Endodermal cell (in vitro differentiated cells): ENCODE measurements around the gene ACBD5. TPM values are rescaled to one million over a fixed set of nuclear protein-coding genes. Genes with fewer than 3 reads are reported as not detected.

Experiments
- DNase-seq: peaks from one replicate; pipeline ENCODE4 v3.0.0-alpha.2; 2017
- H3K27ac ChIP-seq: 2 replicates; pipeline ENCODE4 v1.5.1; 2013; ENCODE audit warnings: mild to moderate bottlenecking, low read depth, low read length, moderate library complexity
- H3K27me3 ChIP-seq: 2 replicates; pipeline ENCODE4 v1.6.1; 2013; ENCODE audit warnings: mild to moderate bottlenecking, low read length, moderate library complexity; ENCODE audit not compliant: insufficient read depth, control insufficient read depth, poor library complexity, severe bottlenecking
- H3K36me3 ChIP-seq: 2 replicates; pipeline ENCODE4 v1.7.0; 2013; ENCODE audit warnings: mild to moderate bottlenecking, low read length, moderate library complexity; ENCODE audit not compliant: control insufficient read depth, insufficient read depth
- H3K4me1 ChIP-seq: one replicate; pipeline ENCODE4 v1.7.0; 2013; ENCODE audit warnings: low read length; ENCODE audit not compliant: control insufficient read depth, insufficient read depth
- H3K4me3 ChIP-seq: 2 replicates; pipeline ENCODE4 v1.5.1; 2013; ENCODE audit warnings: mild to moderate bottlenecking, low read length, moderate library complexity
- H3K9ac ChIP-seq: 2 replicates; pipeline ENCODE4 v1.6.1; 2013; ENCODE audit warnings: mild to moderate bottlenecking, low read length, moderate library complexity; ENCODE audit not compliant: poor library complexity, severe bottlenecking; ENCODE audit errors: extremely low read depth
- H3K9me3 ChIP-seq: 2 replicates; pipeline ENCODE4 v1.6.1; 2013; ENCODE audit warnings: mild to moderate bottlenecking, low read length, moderate library complexity; ENCODE audit not compliant: control insufficient read depth
- H3K27ac Mint-ChIP-seq: 2 replicates; pipeline ENCODE4 v1.8.0; 2020; ENCODE audit warnings: mixed read lengths
- H3K27me3 Mint-ChIP-seq: 2 replicates; pipeline ENCODE4 v1.8.0; 2021; ENCODE audit warnings: mild to moderate bottlenecking, mixed read lengths; ENCODE audit not compliant: insufficient read depth
- H3K36me3 Mint-ChIP-seq: 2 replicates; pipeline ENCODE4 v1.8.0; 2020; ENCODE audit warnings: low read depth, mixed read lengths
- H3K4me1 Mint-ChIP-seq: 2 replicates; pipeline ENCODE4 v1.8.0; 2020; ENCODE audit warnings: mixed read lengths
- H3K4me3 Mint-ChIP-seq: 2 replicates; pipeline ENCODE4 v1.8.0; 2020; ENCODE audit warnings: mild to moderate bottlenecking, moderate library complexity, mixed read lengths
- H3K9me3 Mint-ChIP-seq: 2 replicates; pipeline ENCODE4 v1.8.0; 2020; ENCODE audit warnings: mild to moderate bottlenecking, mixed read lengths
- WGBS, 2 experiments: methylation state at CpG; one replicate each; pipeline versions ENCODE4 v1.1.5 to v1.1.7; 2013; ENCODE audit warnings: missing lambda C conversion rate in 2 of 2, mixed read lengths in 1 of 2; ENCODE audit not compliant: insufficient coverage in 1 of 2, insufficient read length in 1 of 2; 5-methylcytosine and 5-hydroxymethylcytosine counted together
- total RNA-seq, 2 donors: library from RNA; stranded (reverse); fragmentation: NEBNext Ultra II Directional in 1 of 2; extraction: Animal tissue kit (Norgen Biotek cat#: 25700) in 1 of 2; gene quantifications; 2 replicates in 1 of 2; 3 replicates in 1 of 2; pipeline ENCODE4 v1.2.1, GENCODE V29; 2021
- TF ChIP-seq, protein P1 (sequence below): fragments of 200-600 bp; sonication (generic); conservative IDR thresholded peaks from 2 replicates; pipeline ENCODE4 v1.5.0; 2021; ENCODE audit warnings: antibody characterized with exemption, mild to moderate bottlenecking

The ACBD5 gene
- total RNA-seq, 2 donors from 2014 or later: 13.7 to 20.7 TPM

DNA sequence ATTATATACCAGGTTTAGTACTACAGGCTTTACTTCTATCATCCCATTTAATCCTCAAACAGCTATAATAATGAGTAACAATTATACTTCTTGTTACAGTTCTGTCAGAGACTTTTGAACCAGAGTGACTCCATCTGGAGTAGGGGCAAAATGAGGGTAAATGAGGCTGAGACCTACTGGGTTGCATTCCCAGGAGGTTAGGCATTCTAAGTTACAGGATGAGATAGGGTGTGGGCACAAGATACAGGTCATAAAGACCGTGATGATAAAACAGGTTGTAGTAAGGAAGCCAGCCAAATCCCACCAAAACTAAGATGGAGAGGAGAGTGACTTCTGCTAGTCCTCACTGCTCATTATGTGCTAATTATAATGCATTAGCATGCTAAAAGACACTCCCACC is 90.3 kb downstream of the ACBD5 start:
- WGBS, 2 experiments: 100% methylated on average over 1 of the region's 1 CpG
- Histone ChIP-seq H3K9ac (no peak overlapping the region), H3K27me3 (no peaks in the 10 kb centered on the region), H3K36me3 (peaks cover 49% of the 10 kb centered on the region), H3K4me3 (no peak overlapping the region), H3K27ac (no peak overlapping the region), H3K4me1 (no peaks in the 10 kb centered on the region), H3K9me3 (no peaks in the 10 kb centered on the region)
- H3K9me3 Mint-ChIP-seq: no peaks in the 10 kb centered on the region
- TF ChIP-seq, protein P1, sequence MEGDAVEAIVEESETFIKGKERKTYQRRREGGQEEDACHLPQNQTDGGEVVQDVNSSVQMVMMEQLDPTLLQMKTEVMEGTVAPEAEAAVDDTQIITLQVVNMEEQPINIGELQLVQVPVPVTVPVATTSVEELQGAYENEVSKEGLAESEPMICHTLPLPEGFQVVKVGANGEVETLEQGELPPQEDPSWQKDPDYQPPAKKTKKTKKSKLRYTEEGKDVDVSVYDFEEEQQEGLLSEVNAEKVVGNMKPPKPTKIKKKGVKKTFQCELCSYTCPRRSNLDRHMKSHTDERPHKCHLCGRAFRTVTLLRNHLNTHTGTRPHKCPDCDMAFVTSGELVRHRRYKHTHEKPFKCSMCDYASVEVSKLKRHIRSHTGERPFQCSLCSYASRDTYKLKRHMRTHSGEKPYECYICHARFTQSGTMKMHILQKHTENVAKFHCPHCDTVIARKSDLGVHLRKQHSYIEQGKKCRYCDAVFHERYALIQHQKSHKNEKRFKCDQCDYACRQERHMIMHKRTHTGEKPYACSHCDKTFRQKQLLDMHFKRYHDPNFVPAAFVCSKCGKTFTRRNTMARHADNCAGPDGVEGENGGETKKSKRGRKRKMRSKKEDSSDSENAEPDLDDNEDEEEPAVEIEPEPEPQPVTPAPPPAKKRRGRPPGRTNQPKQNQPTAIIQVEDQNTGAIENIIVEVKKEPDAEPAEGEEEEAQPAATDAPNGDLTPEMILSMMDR: no peak
- peaks cover 51% of the 10 kb centered on the region for H3K36me3 Mint-ChIP-seq
- DNase-seq: no peak
- H3K4me1 Mint-ChIP-seq: peaks cover 15% of the 10 kb centered on the region
- H3K4me3 Mint-ChIP-seq: no peak overlapping the region
- no peak overlapping the region for H3K27ac Mint-ChIP-seq
- H3K27me3 Mint-ChIP-seq: no peaks in the 10 kb centered on the region

DNA sequence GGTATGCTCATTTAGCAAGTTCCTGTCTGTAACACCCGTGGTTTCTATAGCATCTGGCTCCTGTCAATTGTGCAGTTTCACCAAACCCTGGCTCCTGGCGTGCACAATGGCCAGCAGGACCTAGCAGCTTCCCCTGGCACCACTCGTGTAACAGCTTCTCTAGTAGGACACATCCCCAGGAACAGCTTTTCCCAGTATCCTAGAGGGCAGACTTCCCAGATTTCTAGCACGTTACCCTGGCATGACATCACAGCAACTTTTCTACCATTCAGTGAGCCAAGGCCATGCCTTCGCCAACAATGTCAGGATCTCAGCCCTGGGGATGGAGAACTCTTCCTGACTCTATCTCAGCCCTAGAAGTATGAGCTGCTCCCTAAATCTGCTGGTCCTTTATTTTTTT is 92.9 kb downstream of the ACBD5 start:
- Histone ChIP-seq H3K4me3 (no peak overlapping the region), H3K36me3 (peaks cover 72% of the 10 kb centered on the region), H3K9ac (no peak overlapping the region), H3K27me3 (no peaks in the 10 kb centered on the region), H3K27ac (no peak overlapping the region), H3K9me3 (no peaks in the 10 kb centered on the region), H3K4me1 (no peaks in the 10 kb centered on the region)
- H3K4me1 Mint-ChIP-seq: peaks cover 11% of the 10 kb centered on the region
- no peak overlapping the region for H3K27ac Mint-ChIP-seq
- H3K9me3 Mint-ChIP-seq: no peaks in the 10 kb centered on the region
- WGBS, 2 experiments: 97 to 98% methylated on average over 5 of the region's 5 CpGs
- H3K4me3 Mint-ChIP-seq: no peak overlapping the region
- H3K27me3 Mint-ChIP-seq: no peaks in the 10 kb centered on the region
- TF ChIP-seq, protein P1: no peak
- H3K36me3 Mint-ChIP-seq: peaks cover 72% of the 10 kb centered on the region
- DNase-seq: no peak

DNA sequence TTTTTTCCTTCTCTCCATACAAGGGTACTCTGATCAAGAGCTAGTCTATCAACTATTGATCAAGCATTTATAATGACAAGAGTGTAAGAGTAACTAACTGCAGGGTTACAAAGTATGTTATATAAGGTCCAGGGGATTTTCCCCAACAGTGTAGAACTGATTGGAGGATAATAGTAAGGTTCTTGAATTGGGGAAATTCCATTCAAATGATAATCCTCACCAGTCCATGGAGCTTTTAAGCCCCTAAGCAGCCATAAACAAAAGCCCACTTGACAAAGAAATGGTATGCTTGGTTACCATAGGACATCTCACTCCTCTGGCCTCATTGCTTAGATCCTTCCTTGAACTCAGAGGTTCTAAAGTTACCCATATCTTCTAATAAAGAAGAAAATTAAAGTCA is 94.7 kb downstream of the ACBD5 start:
- H3K36me3 Mint-ChIP-seq: peaks cover 70% of the 10 kb centered on the region
- peaks cover 89% of the 10 kb centered on the region for H3K36me3 ChIP-seq

More for the DNA sequence above, 94.7 kb downstream of the ACBD5 start:
- H3K4me3 Mint-ChIP-seq: no peak overlapping the region
- no peaks in the 10 kb centered on the region for H3K9me3 Mint-ChIP-seq
- Histone ChIP-seq H3K9ac (no peak overlapping the region), H3K27me3 (no peaks in the 10 kb centered on the region), H3K27ac (no peak overlapping the region), H3K4me3 (no peak overlapping the region), H3K9me3 (no peaks in the 10 kb centered on the region), H3K4me1 (no peaks in the 10 kb centered on the region)
- no peak for DNase-seq
- TF ChIP-seq, protein P1: no peak
- H3K27ac Mint-ChIP-seq: peak overlapping the region; percentile 35
- peaks cover 2% of the 10 kb centered on the region for H3K4me1 Mint-ChIP-seq
- H3K27me3 Mint-ChIP-seq: no peaks in the 10 kb centered on the region

Other genes with a start within 250 kb of the ACBD5 start
- gene ANKRD26, start 140.3 kb downstream of the ACBD5 start, total RNA-seq: 10 to 100 TPM; 15.8 to 18.9 TPM
- 100 to 1,000 TPM; 109 to 110 TPM for gene YME1L1, start 86.4 kb downstream of the ACBD5 start, total RNA-seq
- 10 to 100 TPM; 30.3 to 50.2 TPM for gene MASTL, start 85.4 kb downstream of the ACBD5 start, total RNA-seq